GM04503 (cell line): ENCODE results near the gene SH2B3.

Source experiments
- DNase-seq: peaks from one replicate; pipeline ENCODE4 v3.0.0-alpha.2; 2012; ENCODE audit warnings: low read depth

SH2B3 gene

GRCh38 chr12:111428728-111429175 lies 23.0 kb downstream of the SH2B3 start:
- DNase-seq, result no peak

GRCh38 chr12:111429828-111430432 lies 24.2 kb downstream of the SH2B3 start:
- DNase-seq, result no peak

GRCh38 chr12:111430433-111431353 lies 25.0 kb downstream of the SH2B3 start:
- DNase-seq, result no peak

DNA sequence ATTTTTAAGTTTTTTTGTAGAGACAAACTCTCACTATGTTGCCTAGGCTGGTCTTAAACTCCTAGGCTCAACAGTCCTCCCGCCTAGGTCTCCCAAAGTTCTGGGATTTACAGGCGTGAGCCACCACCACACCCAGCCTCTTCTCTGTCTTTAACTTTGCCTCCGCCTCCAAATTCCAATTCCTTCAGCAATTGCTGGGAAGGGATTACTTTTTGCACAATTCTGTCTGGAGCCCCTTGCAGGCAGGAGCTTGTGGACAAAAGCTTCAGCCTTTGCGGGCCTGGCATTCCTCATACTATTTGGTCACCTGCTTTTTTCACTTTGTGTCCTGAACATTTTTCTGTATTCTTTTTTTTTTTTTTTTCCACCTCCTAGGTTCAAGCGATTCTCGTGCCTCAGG lies 26.0 kb downstream of the SH2B3 start:
- DNase-seq, result no peak

DNA sequence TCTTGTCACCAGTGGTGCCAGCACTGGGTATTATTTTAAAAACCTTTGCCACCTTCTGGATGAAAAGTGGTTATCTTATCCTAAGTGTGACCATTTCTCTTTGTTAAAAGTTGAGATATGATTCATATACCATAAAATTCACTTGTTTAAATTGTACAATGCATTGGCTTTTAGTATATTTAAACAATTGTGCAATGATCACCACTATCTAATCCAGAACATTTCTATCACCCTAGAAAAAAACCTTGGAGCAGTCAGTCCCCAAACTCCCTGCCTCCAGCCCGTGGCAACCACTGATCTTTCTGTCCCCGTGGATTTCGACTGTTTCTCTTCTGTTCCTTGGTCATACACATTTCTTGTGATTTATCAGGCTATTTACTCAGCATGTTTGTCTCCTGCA lies 28.3 kb downstream of the SH2B3 start:
- no peak for DNase-seq

GRCh38 chr12:111434680-111435338 lies 29.1 kb downstream of the SH2B3 start:
- no peak for DNase-seq

DNA sequence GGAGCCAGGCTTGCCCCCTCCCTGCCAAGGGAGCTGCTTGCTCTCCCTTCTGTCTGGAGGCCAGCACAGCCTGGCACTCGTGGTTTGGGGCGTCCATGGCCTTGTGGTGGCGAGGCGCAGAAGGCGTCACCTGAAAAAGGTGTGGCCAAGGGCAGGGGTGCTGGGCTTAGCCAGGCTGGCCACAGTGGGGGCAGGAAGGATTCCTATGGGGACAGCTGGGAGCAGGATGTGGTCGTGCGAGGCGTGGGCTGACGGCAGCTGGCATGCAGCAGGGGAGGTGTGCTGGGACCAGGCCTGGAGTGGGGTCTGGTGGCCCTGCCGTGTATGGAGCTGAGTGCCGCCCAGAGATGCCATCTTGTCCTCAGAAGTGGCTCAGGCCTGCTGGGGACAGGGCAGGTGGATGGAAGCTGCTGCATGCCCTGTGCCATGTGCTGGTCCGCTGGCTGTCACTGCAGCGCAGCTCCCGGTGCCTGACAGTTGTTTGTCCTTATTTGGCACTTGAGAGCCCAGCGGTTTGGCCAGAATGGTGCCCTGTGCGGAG lies 30.0 kb downstream of the SH2B3 start:
- DNase-seq, result no peak

DNA sequence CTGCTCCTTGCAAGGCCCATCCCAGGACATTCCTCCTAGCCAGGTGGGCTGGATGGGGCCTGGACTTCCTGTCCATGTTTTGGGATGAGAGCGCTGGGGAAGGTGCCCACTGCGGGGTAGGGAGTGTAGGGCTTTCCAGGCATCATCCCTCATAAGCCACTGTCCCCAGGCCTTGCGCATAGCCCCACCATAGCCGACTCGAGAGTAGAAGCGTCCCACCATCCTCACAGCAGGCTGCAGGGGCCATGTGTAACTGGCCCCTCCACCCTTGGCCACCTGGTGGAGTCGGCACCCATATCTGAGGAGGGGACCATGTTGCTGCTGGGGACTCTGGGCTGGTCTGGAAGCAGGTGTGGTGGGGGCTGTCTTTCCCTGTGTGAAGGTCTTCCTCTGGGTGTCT lies 30.5 kb downstream of the SH2B3 start:
- no peak for DNase-seq

DNA sequence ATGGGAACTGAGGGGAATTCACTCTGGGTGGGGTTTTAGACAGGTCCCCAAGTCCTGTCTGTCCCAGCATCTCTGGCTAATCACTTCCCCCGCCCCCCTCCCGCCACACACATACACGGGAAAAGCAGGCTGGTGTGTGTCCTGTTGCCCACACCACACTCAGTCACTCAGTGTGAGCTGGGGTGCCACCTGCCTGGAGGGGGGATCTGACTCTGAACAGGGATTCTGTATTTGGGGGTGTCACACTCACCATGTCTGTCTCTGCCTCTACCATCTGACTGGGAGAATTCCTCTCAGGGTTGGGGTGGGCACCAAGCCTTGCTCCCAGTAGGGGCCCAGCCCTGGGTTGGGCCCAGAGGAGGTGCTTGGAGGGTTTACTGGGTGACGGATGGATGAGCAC lies 31.1 kb downstream of the SH2B3 start:
- no peak for DNase-seq

DNA sequence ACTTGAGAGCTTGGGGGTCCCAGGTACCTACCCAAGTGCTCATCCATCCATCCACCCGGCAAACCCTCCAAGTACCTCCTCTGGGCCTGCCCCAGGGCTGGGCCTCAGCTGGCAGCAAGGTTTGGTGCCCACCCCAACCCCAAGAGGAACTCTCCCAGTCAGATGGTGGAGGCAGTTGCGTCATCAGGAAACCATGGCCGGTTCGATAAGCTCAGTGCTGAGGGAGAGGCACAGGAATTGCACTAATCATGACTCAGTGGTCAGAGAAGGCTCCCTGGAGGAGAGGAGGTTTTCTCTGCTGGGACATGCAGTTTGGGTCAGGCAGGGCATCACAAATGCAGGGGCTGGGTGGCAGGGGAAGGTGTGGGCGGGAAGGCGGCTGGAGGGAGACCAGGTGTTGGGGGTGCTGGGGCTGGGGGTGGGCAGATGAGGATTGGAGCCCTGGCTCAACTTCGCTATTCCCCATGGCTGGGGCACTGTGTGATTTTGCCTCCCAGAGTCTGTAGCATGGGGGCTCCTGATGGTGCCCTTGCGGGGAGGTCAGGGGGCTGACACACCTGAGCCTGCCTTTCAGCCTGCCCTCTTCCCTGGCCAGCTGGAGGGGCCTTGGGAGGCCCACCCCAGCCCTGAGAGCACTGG lies 32.2 kb downstream of the SH2B3 start:
- peak; percentile 49 for DNase-seq

DNA sequence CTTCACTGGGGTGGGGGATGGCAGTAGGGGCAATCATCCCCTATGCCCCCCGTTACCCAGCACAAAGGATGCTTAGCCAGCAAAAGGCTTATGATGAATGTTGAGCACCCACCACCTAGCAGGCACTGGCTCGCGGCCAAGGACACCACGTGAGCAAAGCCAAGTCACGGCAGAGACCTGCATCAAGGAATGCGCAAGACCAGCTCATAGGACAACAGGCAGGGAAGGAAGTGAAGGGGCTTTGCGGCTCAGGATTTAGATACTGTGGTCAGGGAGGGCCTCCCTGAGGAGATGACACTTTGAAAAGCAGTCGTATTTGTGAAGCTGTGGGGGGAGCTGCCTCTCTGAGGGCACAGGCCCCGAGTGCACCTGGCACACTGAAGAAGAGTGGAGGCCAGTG lies 32.8 kb downstream of the SH2B3 start:
- no peak for DNase-seq

DNA sequence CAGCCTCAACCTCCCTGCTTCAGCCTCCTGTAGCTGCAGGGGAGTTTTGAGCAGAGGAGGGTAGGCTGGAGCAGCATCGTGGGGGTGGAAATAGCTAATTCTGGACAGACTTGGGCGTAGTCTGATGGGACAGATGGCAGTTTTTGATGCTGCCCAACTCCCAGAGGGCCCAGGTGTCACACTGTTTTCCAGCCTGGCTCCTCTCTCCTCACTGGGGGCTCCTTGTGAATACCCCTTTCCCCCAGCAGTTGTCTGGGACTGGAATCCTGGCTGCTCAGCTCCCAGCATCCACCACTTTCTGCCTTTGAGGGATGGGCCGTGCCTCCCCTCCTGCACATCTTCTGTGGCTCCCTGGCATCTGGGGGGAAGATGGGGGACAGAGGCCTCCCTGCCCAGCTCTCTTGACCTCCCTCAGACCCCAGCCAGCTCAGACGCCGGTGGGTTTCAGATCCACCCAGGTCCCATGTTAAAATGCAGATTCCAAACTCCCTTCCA lies 34.0 kb downstream of the SH2B3 start:
- no peak for DNase-seq

- DNase-seq, result no peak
These were observed 34.4 kb downstream of the SH2B3 start for GRCh38 chr12:111440152-111440551.

GRCh38 chr12:111440631-111441030 lies 34.9 kb downstream of the SH2B3 start:
- no peak for DNase-seq

DNA sequence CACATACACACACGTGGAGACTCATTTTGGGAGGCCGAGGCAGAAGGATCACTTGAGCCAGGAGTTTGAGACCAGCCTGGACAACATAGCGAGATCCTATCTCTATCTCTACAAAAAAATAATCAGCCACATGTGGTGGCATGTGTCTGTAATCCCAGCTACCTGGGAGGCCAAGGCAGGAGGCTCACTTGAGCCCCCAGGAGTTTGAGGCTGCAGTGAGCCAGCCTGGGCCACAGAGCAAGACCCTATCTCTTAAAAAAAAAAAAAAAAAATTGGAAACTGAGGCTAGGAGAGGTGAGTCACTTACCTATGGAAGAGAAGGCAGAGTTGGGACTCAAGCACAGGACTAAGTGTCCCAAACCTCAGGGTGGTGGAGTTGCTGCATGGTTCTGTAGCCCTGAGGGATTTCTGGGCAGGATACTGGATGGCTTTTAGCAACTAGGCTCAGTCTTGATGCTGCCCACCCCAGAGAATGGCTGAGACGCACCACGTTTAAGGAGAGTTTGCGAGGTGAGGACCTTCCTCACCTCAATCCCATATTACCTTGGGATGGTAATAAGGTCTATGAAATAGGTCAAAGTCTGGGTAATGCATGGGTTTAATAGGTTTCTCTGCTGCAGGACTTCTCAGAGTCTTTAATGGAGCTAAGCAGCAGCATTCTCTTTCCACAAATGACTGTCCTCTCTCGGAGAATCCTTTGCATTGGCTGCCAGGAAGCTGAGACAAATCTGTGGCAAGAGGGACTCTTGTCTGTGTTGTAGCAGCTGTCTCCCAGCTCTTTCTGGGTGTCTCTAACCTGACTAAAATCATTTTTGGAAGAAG lies 35.6 kb downstream of the SH2B3 start:
- no peak for DNase-seq

DNA sequence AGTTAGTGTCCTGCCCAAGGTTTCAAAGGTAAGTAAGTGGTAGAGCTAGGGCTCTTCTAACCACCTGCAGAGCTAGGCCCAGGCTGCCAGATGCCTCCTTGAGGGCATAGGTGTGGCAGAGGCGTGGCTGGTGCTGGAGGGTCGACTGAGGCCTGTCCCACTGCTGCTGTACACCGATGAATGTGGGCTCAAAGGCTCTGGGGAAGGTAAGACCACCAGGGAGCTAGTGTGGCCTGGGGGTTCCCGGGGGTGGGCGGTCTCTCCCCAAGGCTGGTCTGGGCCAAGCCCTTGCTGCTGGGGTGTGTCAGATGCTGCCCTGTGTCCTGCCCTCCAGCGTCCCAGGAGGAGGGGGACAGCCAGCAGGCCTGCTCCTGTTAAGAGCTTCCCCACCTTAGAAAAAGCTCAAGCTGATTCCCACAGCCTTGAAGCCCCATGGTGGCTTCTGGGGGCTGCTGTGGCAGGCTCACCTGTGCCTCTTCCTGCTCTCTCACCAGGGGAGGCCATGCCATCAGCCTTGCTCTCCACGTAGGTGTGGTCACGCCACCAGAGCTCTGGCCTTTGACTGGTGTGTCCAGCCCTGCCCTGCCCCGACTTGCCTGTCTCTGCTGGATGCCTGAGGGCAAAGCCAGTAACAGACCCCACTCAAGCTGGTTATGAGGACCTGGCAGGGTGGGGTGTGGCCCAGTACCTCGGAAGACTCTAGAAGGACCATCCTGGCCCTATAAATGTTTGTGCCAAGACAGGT lies 36.8 kb downstream of the SH2B3 start:
- no peak for DNase-seq

DNA sequence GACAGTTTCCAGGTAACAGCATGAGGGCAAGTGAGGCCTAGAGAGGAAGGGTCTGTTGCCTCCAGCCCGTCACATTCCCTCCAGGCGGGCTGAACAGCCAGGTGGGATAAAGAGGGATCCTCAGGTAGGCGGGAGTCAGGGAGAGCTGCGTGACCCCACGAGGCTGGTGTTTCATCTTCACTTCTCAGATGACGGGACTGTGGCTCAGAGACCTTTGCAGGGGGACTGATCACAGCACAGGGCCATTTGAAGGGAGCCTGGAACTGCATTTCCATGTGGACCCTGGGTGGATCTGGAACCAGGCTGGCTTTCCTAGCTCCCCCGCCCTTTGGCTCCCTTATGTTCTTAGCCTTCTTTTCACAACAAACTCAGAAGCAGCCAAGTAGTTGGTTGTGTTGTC lies 37.4 kb downstream of the SH2B3 start:
- no peak for DNase-seq

DNA sequence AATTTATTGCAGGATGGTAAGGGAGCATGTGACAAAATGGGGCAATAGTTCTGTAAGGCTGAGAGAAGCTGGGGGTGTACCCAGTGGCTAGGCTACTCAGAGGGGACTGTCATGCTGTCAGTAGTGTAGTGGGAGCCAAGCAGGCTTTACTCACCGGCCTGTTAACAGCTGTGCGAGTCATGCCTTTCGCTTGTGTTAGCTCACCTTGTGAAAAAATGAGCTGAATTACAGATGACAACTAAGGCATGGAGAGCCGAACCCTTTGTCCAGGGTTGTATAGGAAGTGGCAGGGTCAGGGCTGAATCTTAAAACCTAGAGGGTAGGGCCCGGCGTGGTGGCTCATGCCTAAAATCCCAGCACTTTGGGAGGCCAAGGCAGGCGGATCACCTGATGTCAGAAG lies 37.9 kb downstream of the SH2B3 start:
- no peak for DNase-seq

DNA sequence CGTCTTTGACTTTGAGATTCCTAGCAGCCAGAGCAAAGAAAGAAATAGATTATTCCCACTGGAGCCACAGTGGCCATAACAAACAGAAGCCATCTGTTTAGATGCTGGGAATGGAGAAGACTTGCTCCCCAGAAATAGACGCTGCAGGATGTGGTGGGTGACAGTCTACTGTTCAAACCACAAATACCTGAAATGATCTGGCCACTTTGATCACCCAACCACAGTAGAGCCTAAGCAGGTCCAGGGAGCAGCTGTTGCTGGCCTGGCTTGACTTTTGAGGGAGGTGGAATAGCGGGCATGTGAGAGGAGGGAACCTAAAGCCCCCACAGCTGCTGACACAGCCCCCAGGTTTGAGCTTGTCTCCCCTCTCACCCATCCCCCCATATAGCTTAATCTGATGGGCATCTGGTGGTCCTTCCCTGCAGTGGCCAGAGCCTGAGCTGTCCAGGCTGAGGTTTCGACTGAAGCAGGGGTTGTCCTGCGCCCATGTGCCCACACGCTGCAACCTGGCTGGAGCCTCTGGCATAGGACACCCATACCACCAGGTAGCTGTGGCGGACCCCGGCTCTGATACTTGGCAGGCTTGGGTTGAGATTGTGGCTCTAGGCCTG lies 38.7 kb downstream of the SH2B3 start:
- DNase-seq, result no peak
